Motor neuron (in vitro differentiated cells): ENCODE measurements around the gene GAPDHS. TPM values are rescaled to one million over a fixed set of nuclear protein-coding genes. Genes with fewer than 3 reads are reported as not detected.
A peak's percentile ranks its signal among the peaks of the same experiment; 100 is the strongest.

Source experiments
- ATAC-seq, 8 experiments: fragments of 200-7000 bp; cut with Tn5 transposase; replicated peaks in 6 of 8; 2 replicates each; pipeline ENCODE4 v1.8.0; 2021; ENCODE audit warnings: mild to moderate bottlenecking in 8 of 8, moderate library complexity in 8 of 8
- H3K27ac ChIP-seq, 2 donors: fragments of 250-450 bp; sonication (Bioruptor Pico); 2 replicates each; pipeline ENCODE4 v1.9.0; 2021; ENCODE audit warnings: antibody characterized with exemption in 2 of 2, mild to moderate bottlenecking in 2 of 2, moderate library complexity in 1 of 2
- H3K4me1 ChIP-seq, 2 donors: fragments of 250-450 bp; sonication (Bioruptor Pico); replicated peaks in 1 of 2; 2 replicates each; pipeline ENCODE4 v1.6.1; 2021; ENCODE audit warnings: antibody characterized with exemption in 2 of 2, mild to moderate bottlenecking in 2 of 2, moderate library complexity in 1 of 2
- H3K4me3 ChIP-seq, 5 donors: fragments of 250-450 bp; sonication (Bioruptor Pico); 2 replicates each; pipeline ENCODE4 v1.9.0; 2021; ENCODE audit warnings: antibody characterized with exemption in 5 of 5, mild to moderate bottlenecking in 5 of 5, moderate library complexity in 4 of 5
- WGBS, 10 experiments: fragments of 450-650 bp; shearing (Covaris generic); methylation state at CpG; one replicate each; pipeline ENCODE4 v1.0.0; 2022; 5-methylcytosine and 5-hydroxymethylcytosine counted together
- in situ Hi-C, 9 experiments: fragments of 400-800 bp; cut with MboI; loops; one replicate each; pipeline ENCODE4 v1.15.0; 2021; ENCODE audit warnings: low sequenced_read_pairs in 9 of 9, low pct_unique_long_range_greater_than_20kb in 2 of 9; ENCODE audit not compliant: unreplicated experiment in 9 of 9
- total RNA-seq, 8 experiments: library from RNA; unstranded; fragments of 300-600 nt; gene quantifications; 2 replicates each; pipeline versions ENCODE4 v1.2.3 to v1.2.4, GENCODE V29; 2022

The GAPDHS gene
- not detected for total RNA-seq

GRCh38 chr19:35533201-35533821 lies at the start of gene GAPDHS:
Gene GAPDHS (plus strand): TSS chr19:35533456. CDS start chr19:35533528, 72 bp downstream.
- in situ Hi-C loops = no loop called here
- no peak within 1 kb of the TSS for H3K27ac ChIP-seq
- 15 to 100% (median 66%) methylated on average over 1 to 7 of the region's 39 CpGs; no CpG with 5 or more reads in 6 of the 10 experiments for whole genome bisulfite sequencing, 10 experiments
- no peak for ATAC-seq
- H3K4me1 ChIP-seq = no peaks in the 10 kb centered on the region
- H3K4me3 ChIP-seq = no peak within 1 kb of the TSS

- Histone ChIP-seq H3K4me1 (peaks cover 0 to 4% of the 10 kb centered on the region in 2 donors), H3K27ac (no peak overlapping the region), H3K4me3 (no peak overlapping the region)
- 0 to 92% (median 56%) methylated on average over 2 to 7 of the region's 7 CpGs for WGBS, 10 experiments
- in situ Hi-C loops = loop anchor here in 1 of 9 experiments (25.0 kb wide), 1 partner anchor 122 kb away; the partner anchor contains the start of genes FFAR3 and GPR42
- ATAC-seq = peak in 4 of 8 experiments; percentile 25 to 91 (median 80)
Measured at GRCh38 chr19:35484252-35485036, 48.8 kb upstream of the GAPDHS start.

- no peak overlapping the region for H3K27ac ChIP-seq
- ATAC-seq = no peak
- H3K4me1 ChIP-seq = peaks cover 0 to 4% of the 10 kb centered on the region in 2 donors
- 21 to 100% (median 85%) methylated on average over 1 to 3 of the region's 3 CpGs; no CpG with 5 or more reads in 2 of the 10 experiments for WGBS, 10 experiments
- no peak overlapping the region for H3K4me3 ChIP-seq
- in situ Hi-C loops = loop anchor here in 1 of 9 experiments (25.0 kb wide), 1 partner anchor 124 kb away; the partner anchor contains the start of genes FFAR3 and GPR42
Measured at GRCh38 chr19:35486268-35486708, 47.0 kb upstream of the GAPDHS start.

- peaks cover 0 to 4% of the 10 kb centered on the region in 2 donors for H3K4me1 ChIP-seq
- no peak overlapping the region for H3K27ac ChIP-seq
- in situ Hi-C loops = loop anchor here in 1 of 9 experiments (25.0 kb wide), 1 partner anchor 125 kb away; the partner anchor contains the start of genes FFAR3 and GPR42
- WGBS, 10 experiments = 0 to 100% (median 85%) methylated on average over 1 to 7 of the region's 10 CpGs; no CpG with 5 or more reads in 3 of the 10 experiments
- ATAC-seq = peak in 2 of 8 experiments; percentile 26 to 63
- H3K4me3 ChIP-seq = no peak overlapping the region
Measured at GRCh38 chr19:35487656-35488182, 45.5 kb upstream of the GAPDHS start.

GRCh38 chr19:35488677-35489076 lies 44.6 kb upstream of the GAPDHS start:
- H3K4me1 ChIP-seq = peaks cover 0 to 4% of the 10 kb centered on the region in 2 donors
- no peak for ATAC-seq
- no peak overlapping the region for H3K27ac ChIP-seq
- H3K4me3 ChIP-seq = no peak overlapping the region
- WGBS, 10 experiments = 50 to 90% (median 67%) methylated on average over 2 to 12 of the region's 16 CpGs; no CpG with 5 or more reads in 5 of the 10 experiments
- in situ Hi-C loops = loop anchor here in 1 of 9 experiments (25.0 kb wide), 1 partner anchor 126 kb away; the partner anchor contains the start of genes FFAR3 and GPR42

- no peak within 1 kb of the TSS for H3K4me3 ChIP-seq
- in situ Hi-C loops = loop anchor here in 2 of 9 experiments (10.0 to 25.0 kb wide), 2 partner anchors 128 to 146 kb away; partner anchors contain the start of genes FFAR1 (in 1 of the 2), FFAR3 (in 1 of the 2) and GPR42 (in 1 of the 2)
- 27 to 89% (median 48%) methylated on average over 3 to 4 of the region's 9 CpGs; no CpG with 5 or more reads in 6 of the 10 experiments for WGBS, 10 experiments
- H3K27ac ChIP-seq = no peak within 1 kb of the TSS
- peaks cover 0 to 4% of the 10 kb centered on the region in 2 donors for H3K4me1 ChIP-seq
- no peak for ATAC-seq
Measured at GRCh38 chr19:35490364-35490763, 42.9 kb upstream of the GAPDHS start, which contains the start of gene KRTDAP. Gene KRTDAP (minus strand): TSS chr19:35490464. CDS start chr19:35490442, 22 bp downstream.

GRCh38 chr19:35491836-35492360 lies 41.4 kb upstream of the GAPDHS start:
- Histone ChIP-seq H3K4me3 (no peak overlapping the region), H3K4me1 (peaks cover 0 to 4% of the 10 kb centered on the region in 2 donors), H3K27ac (no peak overlapping the region)
- in situ Hi-C loops = loop anchor here in 2 of 9 experiments (10.0 to 25.0 kb wide), 2 partner anchors 130 to 147 kb away; partner anchors contain the start of genes FFAR1 (in 1 of the 2), FFAR3 (in 1 of the 2) and GPR42 (in 1 of the 2)
- WGBS, 10 experiments = 36 to 100% (median 60%) methylated on average over 1 to 5 of the region's 9 CpGs; no CpG with 5 or more reads in 3 of the 10 experiments
- ATAC-seq = no peak

GRCh38 chr19:35493971-35494370 lies 39.3 kb upstream of the GAPDHS start:
- Histone ChIP-seq H3K27ac (no peak overlapping the region), H3K4me3 (no peak overlapping the region), H3K4me1 (no peaks in the 10 kb centered on the region)
- in situ Hi-C loops = loop anchor here in 2 of 9 experiments (10.0 to 25.0 kb wide), 2 partner anchors 132 to 149 kb away; partner anchors contain the start of genes FFAR1 (in 1 of the 2), FFAR3 (in 1 of the 2) and GPR42 (in 1 of the 2)
- ATAC-seq = no peak
- WGBS, 10 experiments = 80 to 100% (median 82%) methylated on average over 1 of the region's 9 CpGs; no CpG with 5 or more reads in 6 of the 10 experiments

GRCh38 chr19:35495107-35496064 lies 37.9 kb upstream of the GAPDHS start:
- in situ Hi-C loops = loop anchor here in 2 of 9 experiments (10.0 to 25.0 kb wide), 2 partner anchors 133 to 151 kb away; partner anchors contain the start of genes FFAR1 (in 1 of the 2), FFAR3 (in 1 of the 2) and GPR42 (in 1 of the 2)
- Histone ChIP-seq H3K27ac (no peak overlapping the region), H3K4me3 (no peak overlapping the region), H3K4me1 (no peaks in the 10 kb centered on the region)
- ATAC-seq = peak; percentile 87 to 98 (median 90)
- WGBS, 10 experiments = 13 to 88% (median 47%) methylated on average over 1 to 7 of the region's 30 CpGs; no CpG with 5 or more reads in 5 of the 10 experiments

- H3K4me1 ChIP-seq = no peaks in the 10 kb centered on the region
- no peak overlapping the region for H3K27ac ChIP-seq
- no peak for ATAC-seq
- H3K4me3 ChIP-seq = no peak overlapping the region
- WGBS, 10 experiments = 7 to 84% (median 68%) methylated on average over 1 to 6 of the region's 14 CpGs; no CpG with 5 or more reads in 6 of the 10 experiments
- in situ Hi-C loops = loop anchor here in 2 of 9 experiments (10.0 to 25.0 kb wide), 2 partner anchors 135 to 153 kb away; partner anchors contain the start of genes FFAR1 (in 1 of the 2), FFAR3 (in 1 of the 2) and GPR42 (in 1 of the 2)
Measured at GRCh38 chr19:35497406-35497805, 35.9 kb upstream of the GAPDHS start.

- in situ Hi-C loops = loop anchor here in 2 of 9 experiments (10.0 to 25.0 kb wide), 2 partner anchors 136 to 153 kb away; partner anchors contain the start of genes FFAR1 (in 1 of the 2), FFAR3 (in 1 of the 2) and GPR42 (in 1 of the 2)
- ATAC-seq = no peak
- no peaks in the 10 kb centered on the region for H3K4me1 ChIP-seq
- no peak overlapping the region for H3K4me3 ChIP-seq
- no peak overlapping the region for H3K27ac ChIP-seq
- WGBS, 10 experiments = 0 to 100% (median 77%) methylated on average over 1 to 3 of the region's 3 CpGs; no CpG with 5 or more reads in 3 of the 10 experiments
Measured at GRCh38 chr19:35498220-35498619, 35.0 kb upstream of the GAPDHS start.
